HG02970 (cell line): ENCODE data around the gene DGLUCY.
"Not testable (repeated sequence)": the region's sequence is repeated elsewhere in the genome, so short reads cannot be mapped to it uniquely, and the experiment has no call there.

Experiments used
- ATAC-seq: cut with Tn5 transposase; IDR thresholded peaks from one replicate; pipeline ENCODE4 v1.9.1; 2021; ENCODE audit warnings: mild to moderate bottlenecking, moderate library complexity, moderate number of reproducible peaks; ENCODE audit not compliant: unreplicated experiment, low FRiP score

Gene DGLUCY

GRCh38 chr14:91159906-91160305, 46.0 kb downstream of the DGLUCY start:
- ATAC-seq, result no peak

- ATAC-seq, result no peak
Measured at GRCh38 chr14:91163316-91163715, 49.4 kb downstream of the DGLUCY start.

GRCh38 chr14:91164676-91165075, 50.8 kb downstream of the DGLUCY start:
- ATAC-seq, result no peak

- ATAC-seq, result no peak
Measured at GRCh38 chr14:91167380-91167770, 53.5 kb downstream of the DGLUCY start.

GRCh38 chr14:91169951-91170350, 56.1 kb downstream of the DGLUCY start:
- ATAC-seq, result no peak

- no peak for ATAC-seq
Measured at GRCh38 chr14:91170504-91171121, 56.7 kb downstream of the DGLUCY start.

GRCh38 chr14:91171291-91171690, 57.4 kb downstream of the DGLUCY start:
- ATAC-seq, result no peak

GRCh38 chr14:91173221-91173670, 59.4 kb downstream of the DGLUCY start:
- ATAC-seq, result no peak

GRCh38 chr14:91173904-91174303, 60.0 kb downstream of the DGLUCY start:
- ATAC-seq, result no peak

- no peak for ATAC-seq
Measured at GRCh38 chr14:91175291-91176201, 61.7 kb downstream of the DGLUCY start.

GRCh38 chr14:91177073-91178034, 63.5 kb downstream of the DGLUCY start:
- ATAC-seq, result no peak

GRCh38 chr14:91180611-91181010, 66.7 kb downstream of the DGLUCY start:
- no peak for ATAC-seq

- not testable (repeated sequence) for ATAC-seq
Measured at GRCh38 chr14:91182753-91183152, 68.9 kb downstream of the DGLUCY start.

GRCh38 chr14:91184559-91184958, 70.7 kb downstream of the DGLUCY start:
- no peak for ATAC-seq

GRCh38 chr14:91185721-91186120, 71.8 kb downstream of the DGLUCY start:
- ATAC-seq, result no peak

GRCh38 chr14:91186515-91187066, 72.7 kb downstream of the DGLUCY start:
- ATAC-seq, result no peak

- no peak for ATAC-seq
Measured at GRCh38 chr14:91187271-91187670, 73.4 kb downstream of the DGLUCY start.

- no peak for ATAC-seq
Measured at GRCh38 chr14:91190853-91191252, 77.0 kb downstream of the DGLUCY start.

- ATAC-seq, result no peak
Measured at GRCh38 chr14:91193069-91193468, 79.2 kb downstream of the DGLUCY start.

- ATAC-seq, result no peak
Measured at GRCh38 chr14:91195881-91196280, 82.0 kb downstream of the DGLUCY start.
